H1 (cell line): ENCODE measurements around the gene KLHL30. TPM values are rescaled to one million over a fixed set of nuclear protein-coding genes. Genes with fewer than 3 reads are reported as not detected.
A peak's percentile ranks its signal among the peaks of the same experiment; 100 is the strongest.

Experiments used
- CTCF ChIA-PET: fragments of 300-600 bp; sonication (Branson Sonifier 250); formaldehyde crosslinking; loops from one replicate; lab custom pipeline; 2021; ENCODE audit not compliant: partially characterized antibody; lab: Charles Lee
- POLR2A ChIA-PET: fragments of 300-600 bp; sonication (Branson Sonifier 250); formaldehyde crosslinking; loops from one replicate; lab custom pipeline; 2021; ENCODE audit warnings: inconsistent platforms; ENCODE audit not compliant: partially characterized antibody; lab: Charles Lee
- DNase-seq, 2 experiments: peaks; one replicate each; pipeline versions ENCODE4 v3.0.0 to v3.0.0-alpha.2; 2010 to 2022; ENCODE audit warnings: low spot score in 2 of 2, low read depth in 1 of 2, mixed read lengths in 1 of 2
- FAIRE-seq: peaks from 2 replicates; lab custom pipeline; 2011; peaks lifted over from hg19 to GRCh38; lab: Jason Lieb, UNC
- H2AFZ ChIP-seq: 2 replicates; pipeline ENCODE4 v1.8.1; 2012; ENCODE audit warnings: low read length, inconsistent platforms
- H2AK5ac ChIP-seq: 2 replicates; pipeline ENCODE4 v1.6.1; 2013; ENCODE audit warnings: low read depth, low read length
- H2BK120ac ChIP-seq: replicated peaks from 2 replicates; pipeline ENCODE3; 2013; ENCODE audit warnings: low read depth, low read length, inconsistent platforms
- H2BK12ac ChIP-seq: 2 replicates; pipeline ENCODE4 v1.6.1; 2013; ENCODE audit warnings: low read depth, low read length
- H2BK15ac ChIP-seq: 2 replicates; pipeline ENCODE4 v1.6.1; 2013; ENCODE audit warnings: low read length
- H2BK20ac ChIP-seq: 2 replicates; pipeline ENCODE4 v1.6.1; 2013; ENCODE audit warnings: low read length
- H2BK5ac ChIP-seq: 2 replicates; pipeline ENCODE4 v1.6.1; 2013; ENCODE audit warnings: low read depth, low read length
- H3K14ac ChIP-seq: 2 replicates; pipeline ENCODE4 v1.6.1; 2013; ENCODE audit warnings: inconsistent platforms; ENCODE audit not compliant: insufficient read length
- H3K18ac ChIP-seq: 2 replicates; pipeline ENCODE4 v1.6.1; 2013; ENCODE audit warnings: low read length; ENCODE audit errors: extremely low read depth
- H3K23ac ChIP-seq: 2 replicates; pipeline ENCODE4 v1.6.1; 2013; ENCODE audit warnings: inconsistent platforms; ENCODE audit not compliant: insufficient read length
- H3K23me2 ChIP-seq: 2 replicates; pipeline ENCODE4 v1.6.1; 2013; ENCODE audit warnings: low read depth, low read length
- H3K27ac ChIP-seq: 2 replicates; pipeline ENCODE4 v1.6.1; 2011; ENCODE audit warnings: low read depth, low read length, inconsistent platforms
- H3K27me3 ChIP-seq, 4 experiments: replicated peaks in 1 of 4; 1 replicate in 1 of 4; 2 replicates in 3 of 4; pipeline versions ENCODE4 v1.6.1 to v1.8.1; 2011 to 2013; ENCODE audit warnings: low read length in 3 of 4, mild to moderate bottlenecking in 3 of 4, inconsistent platforms in 2 of 4, mixed read lengths in 2 of 4, moderate library complexity in 1 of 4; ENCODE audit not compliant: control insufficient read depth in 3 of 4, insufficient read depth in 3 of 4; ENCODE audit errors: extremely low read depth in 1 of 4
- H3K36me3 ChIP-seq, 4 experiments: 2 replicates each; pipeline versions ENCODE4 v1.6.1 to v1.8.1; 2011 to 2013; ENCODE audit warnings: mild to moderate bottlenecking in 4 of 4, low read length in 3 of 4, moderate library complexity in 2 of 4, control low read depth in 1 of 4, inconsistent platforms in 1 of 4; ENCODE audit not compliant: insufficient read depth in 4 of 4, control insufficient read depth in 2 of 4
- H3K4ac ChIP-seq: replicated peaks from 2 replicates; pipeline ENCODE3; 2013; ENCODE audit warnings: low read length, low read depth, mixed read lengths, inconsistent platforms; ENCODE audit not compliant: insufficient read length
- H3K4me1 ChIP-seq, 4 experiments: replicated peaks in 1 of 4; 1 replicate in 1 of 4; 2 replicates in 3 of 4; pipeline versions ENCODE4 v1.6.1 to v1.8.1; 2011 to 2013; ENCODE audit warnings: low read length in 3 of 4, inconsistent platforms in 2 of 4, mixed read lengths in 1 of 4; ENCODE audit not compliant: insufficient read depth in 4 of 4, control insufficient read depth in 3 of 4
- H3K4me2 ChIP-seq, 2 experiments: 2 replicates each; pipeline versions ENCODE4 v1.6.1 to v1.8.1; 2011 to 2013; ENCODE audit warnings: low read depth in 2 of 2, low read length in 2 of 2, control low read depth in 1 of 2, inconsistent platforms in 1 of 2, mild to moderate bottlenecking in 1 of 2; ENCODE audit not compliant: insufficient read depth in 1 of 2
- H3K4me3 ChIP-seq, 4 experiments: fragments of 200-600, 300-600 bp in 1 of 4; sonication (generic), shearing (Covaris generic), sonication (Bioruptor Twin) in 1 of 4; 2 replicates each; pipeline versions ENCODE4 v1.5.1 to v1.8.1; 2011 to 2016; ENCODE audit warnings: low read length in 4 of 4, low read depth in 3 of 4, control low read depth in 2 of 4, inconsistent platforms in 2 of 4, mild to moderate bottlenecking in 2 of 4, mixed read lengths in 1 of 4, moderate library complexity in 1 of 4; ENCODE audit not compliant: insufficient read depth in 2 of 4; ENCODE audit errors: extremely low read depth in 1 of 4
- H3K56ac ChIP-seq: replicated peaks from 2 replicates; pipeline ENCODE3; 2013; ENCODE audit warnings: low read depth, mild to moderate bottlenecking, mixed read lengths, low read length, inconsistent platforms; ENCODE audit not compliant: insufficient read length
- H3K79me1 ChIP-seq: 2 replicates; pipeline ENCODE4 v1.6.1; 2013; ENCODE audit warnings: low read depth, low read length, control low read depth
- H3K79me2 ChIP-seq, 2 experiments: 2 replicates each; pipeline versions ENCODE4 v1.6.1 to v1.8.1; 2012 to 2013; ENCODE audit warnings: low read length in 2 of 2, mild to moderate bottlenecking in 2 of 2, inconsistent platforms in 1 of 2; ENCODE audit not compliant: insufficient read depth in 2 of 2, control insufficient read depth in 1 of 2
- H3K9ac ChIP-seq, 4 experiments: replicated peaks in 1 of 4; 1 replicate in 1 of 4; 2 replicates in 3 of 4; pipeline versions ENCODE4 v1.6.1 to v1.8.1; 2011 to 2013; ENCODE audit warnings: low read depth in 3 of 4, low read length in 3 of 4, control low read depth in 2 of 4, mild to moderate bottlenecking in 2 of 4, moderate library complexity in 2 of 4, inconsistent platforms in 1 of 4; ENCODE audit errors: extremely low read depth in 1 of 4
- H3K9me3 ChIP-seq, 2 experiments: 2 replicates each; pipeline versions ENCODE4 v1.6.1 to v1.8.1; 2012 to 2013; ENCODE audit warnings: mild to moderate bottlenecking in 2 of 2, moderate library complexity in 2 of 2, control low read depth in 1 of 2, inconsistent platforms in 1 of 2, low read depth in 1 of 2, low read length in 1 of 2, mixed read lengths in 1 of 2; ENCODE audit not compliant: insufficient read depth in 2 of 2
- H4K20me1 ChIP-seq, 2 experiments: replicated peaks in 1 of 2; 2 replicates each; pipeline versions ENCODE3 to v1.8.1; 2011 to 2013; ENCODE audit warnings: inconsistent platforms in 2 of 2, low read length in 2 of 2, mild to moderate bottlenecking in 1 of 2; ENCODE audit not compliant: insufficient read depth in 2 of 2, control insufficient read depth in 1 of 2
- H4K5ac ChIP-seq: 2 replicates; pipeline ENCODE4 v1.6.1; 2013; ENCODE audit warnings: low read length, low read depth, mixed read lengths, inconsistent platforms; ENCODE audit not compliant: insufficient read length
- H4K8ac ChIP-seq: 2 replicates; pipeline ENCODE4 v1.8.0; 2013; ENCODE audit warnings: mild to moderate bottlenecking, moderate library complexity, low read length, inconsistent platforms; ENCODE audit not compliant: insufficient read depth; ENCODE audit errors: extremely low read depth
- H4K91ac ChIP-seq: replicated peaks from 2 replicates; pipeline ENCODE3; 2013; ENCODE audit warnings: low read length, mixed read lengths, inconsistent platforms; ENCODE audit not compliant: insufficient read length
- GABPA ChIP-seq: IDR thresholded peaks from 2 replicates; pipeline ENCODE4 v1.6.1; 2011; ENCODE audit warnings: mild to moderate bottlenecking, low read length, moderate library complexity, borderline replicate concordance; ENCODE audit not compliant: insufficient read depth
- JUND ChIP-seq: IDR thresholded peaks from 2 replicates; pipeline ENCODE4 v1.6.1; 2011; ENCODE audit warnings: mild to moderate bottlenecking, improper control_type of control experiment, low read length
- TBP ChIP-seq: IDR thresholded peaks from 2 replicates; pipeline ENCODE4 v1.6.1; 2011; ENCODE audit warnings: low read depth, low read length, improper control_type of control experiment
- TEAD4 ChIP-seq: IDR thresholded peaks from 2 replicates; pipeline ENCODE4 v1.6.1; 2012; ENCODE audit warnings: low read depth, low read length, inconsistent platforms, mixed read lengths
- WGBS, 2 experiments: shearing (Covaris generic) in 1 of 2; methylation state at CpG; one replicate each; pipeline versions ENCODE4 v1.1.6 to v1.1.7; 2013 to 2015; ENCODE audit warnings: low lambda C conversion rate in 2 of 2, mixed read lengths in 2 of 2, inconsistent platforms in 1 of 2, low coverage in 1 of 2, missing lambda C conversion rate in 1 of 2; ENCODE audit not compliant: insufficient replicate concordance in 2 of 2, insufficient coverage in 1 of 2, insufficient read length in 1 of 2; ENCODE audit errors: extremely low coverage in 1 of 2, missing lambda C conversion rate in 1 of 2; 5-methylcytosine and 5-hydroxymethylcytosine counted together
- polyA plus RNA-seq, 7 experiments: library from polyadenylated mRNA; depleted of rRNA in 3 of 7; stranded (reverse) in 5 of 7; unstranded in 2 of 7; fragments of >200 nt in 5 of 7; fragments of 200-250 nt in 2 of 7; gene quantifications; 1 replicate in 5 of 7; 2 replicates in 1 of 7; 4 replicates in 1 of 7; pipeline versions ENCODE4 v1.2.1 to v1.2.3, GENCODE V29; 2011 to 2013; ENCODE audit warnings: missing spikeins in 2 of 7, mixed read lengths in 2 of 7
- total RNA-seq: library from RNA; stranded (reverse); fragmentation: NEBNext Ultra II Directional; extraction: Animal tissue kit (Norgen Biotek cat#: 25700); gene quantifications from 2 replicates; pipeline ENCODE4 v1.2.1, GENCODE V29; 2021
- TF ChIP-seq, protein P1 (sequence below): IDR thresholded peaks from 2 replicates; pipeline ENCODE4 v1.6.1; 2012; ENCODE audit warnings: inconsistent platforms

The KLHL30 gene
- total and polyA plus RNA-seq, 2 of the 8 experiments (the other 6 are each of a cell fraction or from before 2014, with no cell fraction given) = not detected

DNA sequence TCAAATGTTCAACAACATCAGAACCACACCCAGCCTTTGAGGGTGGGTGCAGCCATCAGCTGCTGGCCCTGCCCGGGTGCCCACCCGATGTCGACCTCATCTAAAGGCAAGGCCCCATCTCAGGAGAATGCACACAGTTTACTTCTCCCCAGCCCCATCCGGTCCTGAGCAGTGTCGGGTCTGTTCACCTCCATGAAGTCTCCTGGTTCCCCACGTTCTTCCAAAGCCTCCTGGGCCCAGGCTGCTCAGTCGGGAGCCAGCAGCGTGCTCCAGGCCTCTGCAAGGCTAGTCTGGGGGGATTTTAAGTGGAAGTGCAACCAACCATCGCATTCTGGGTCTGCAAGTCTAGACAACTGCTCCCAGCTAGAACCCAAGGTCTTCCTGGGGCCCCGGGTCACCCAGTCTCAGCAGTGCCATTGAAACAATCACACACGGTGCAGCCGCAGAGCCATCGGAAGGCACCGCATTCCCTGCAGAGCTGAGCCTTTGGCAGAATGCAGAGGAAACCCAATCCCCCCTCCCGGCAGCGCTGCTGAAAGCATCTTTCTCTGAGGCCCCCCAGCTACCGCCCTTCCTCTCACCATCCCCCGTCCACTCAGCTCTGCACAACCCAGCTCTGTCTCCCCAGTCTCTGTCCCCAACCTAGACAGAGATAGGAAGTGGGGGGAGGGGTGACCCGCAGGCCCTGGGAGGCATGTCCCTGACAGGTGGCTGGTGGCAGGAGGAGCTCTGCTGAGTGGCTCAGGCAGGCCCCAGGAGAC is 29.9 kb upstream of the KLHL30 start:
- Histone ChIP-seq H3K4ac (no peak overlapping the region), H3K36me3 (no peaks in the 10 kb centered on the region), H3K18ac (no peak overlapping the region), H3K56ac (no peak overlapping the region), H3K23me2 (no peaks in the 10 kb centered on the region; the same call in 1 of the 2 replicates), H2AFZ (peak overlapping the region; percentile 0; the same call in 1 of the 2 replicates), H3K4me3 (no peak overlapping the region), H3K14ac (no peak overlapping the region), H3K4me1 (peaks cover 0 to 16% (median 7%) of the 10 kb centered on the region in 4 experiments; a peak in 6 of 7 replicates), H2AK5ac (no peak overlapping the region), H3K23ac (no peak overlapping the region), H4K20me1 (no peaks in the 10 kb centered on the region), H3K27ac (no peak overlapping the region), H4K8ac (no peak overlapping the region), H3K79me2 (no peaks in the 10 kb centered on the region), H3K4me2 (no peak overlapping the region), H3K9me3 (no peaks in the 10 kb centered on the region), H4K91ac (no peak overlapping the region), H4K5ac (no peak overlapping the region), H2BK12ac (peak overlapping the region; percentile 39; the same call in 1 of the 2 replicates), H2BK5ac (peak overlapping the region; percentile 44; the same call in 1 of the 2 replicates), H3K27me3 (no peaks in the 10 kb centered on the region; a peak in 1 of 7 replicates), H2BK120ac (no peak overlapping the region), H2BK15ac (peak overlapping the region; percentile 63; the same call in 1 of the 2 replicates), H2BK20ac (peak overlapping the region; percentile 53; the same call in 1 of the 2 replicates), H3K79me1 (no peaks in the 10 kb centered on the region), H3K9ac (no peak overlapping the region)
- 68% methylated on average over 19 of the region's 19 CpGs; no CpG with 5 or more reads in 1 of the 2 experiments for WGBS, 2 experiments
- TF ChIP-seq GABPA (peak; percentile 38; the same call in 1 of the 2 replicates), TBP (no peak), TEAD4 (0 out of 2 replicates have a peak, but pooled peaks have one; percentile 15), JUND (no peak)
- TF ChIP-seq, protein P1, sequence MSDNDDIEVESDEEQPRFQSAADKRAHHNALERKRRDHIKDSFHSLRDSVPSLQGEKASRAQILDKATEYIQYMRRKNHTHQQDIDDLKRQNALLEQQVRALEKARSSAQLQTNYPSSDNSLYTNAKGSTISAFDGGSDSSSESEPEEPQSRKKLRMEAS = 0 out of 2 replicates have a peak, but pooled peaks have one; percentile 34
- CTCF ChIA-PET = interaction anchor here (0.7 to 5.0 kb wide), 11 partner anchors 10 to 537 kb away, joined by 3 to 24 read pairs (median 4); partner anchors contain the start of genes ESPNL and KLHL30
- POLR2A ChIA-PET = interaction anchor here (0.6 to 2.3 kb wide), 7 partner anchors 9 to 185 kb away, joined by 3 to 23 read pairs (median 3); partner anchors contain the start of genes ESPNL and SCLY
- FAIRE-seq (no peak), DNase-seq (peak in 1 of 2 experiments; percentile 73)
